HEK293T (cell line): Measurements from ENCODE around the gene ZNF780B.

Source experiments
- CTCF ChIA-PET: fragments of 350-600 bp; formaldehyde crosslinking; extraction: SDS; loops from one replicate; lab custom pipeline; 2021; ENCODE audit warnings: antibody characterized with exemption, inconsistent platforms; lab: Yijun Ruan, JAX
- POLR2A ChIA-PET: fragments of 350-600 bp; formaldehyde crosslinking; extraction: SDS; loops from one replicate; lab custom pipeline; 2020; ENCODE audit warnings: antibody characterized with exemption, inconsistent platforms; lab: Yijun Ruan, JAX
- DNase-seq: peaks from one replicate; pipeline ENCODE4 v3.0.0; 2012; ENCODE audit warnings: mixed read lengths; ENCODE audit errors: extremely low spot score
- ARNT ChIP-seq: fragments of 450-650 bp; IDR thresholded peaks from 2 replicates; pipeline ENCODE4 v1.6.1; 2017; ENCODE audit warnings: mild to moderate bottlenecking
- BHLHE40 ChIP-seq: fragments of 450-650 bp; IDR thresholded peaks from 2 replicates; pipeline ENCODE4 v1.6.1; 2016; ENCODE audit warnings: mild to moderate bottlenecking, moderate library complexity, borderline replicate concordance
- CTBP1 ChIP-seq: fragments of 450-650 bp; IDR thresholded peaks from 2 replicates; pipeline ENCODE4 v1.6.1; 2016; ENCODE audit warnings: borderline replicate concordance
- ELF4 ChIP-seq: fragments of 450-650 bp; IDR thresholded peaks from 2 replicates; pipeline ENCODE4 v1.6.1; 2017; ENCODE audit warnings: antibody characterized with exemption
- FOXA1 ChIP-seq: fragments of 450-650 bp; IDR thresholded peaks from 2 replicates; pipeline ENCODE4 v1.6.1; 2016; ENCODE audit warnings: mild to moderate bottlenecking
- FOXK2 ChIP-seq: fragments of 450-650 bp; IDR thresholded peaks from 2 replicates; pipeline ENCODE4 v1.6.1; 2016; ENCODE audit warnings: mild to moderate bottlenecking
- FOXM1 ChIP-seq: fragments of 450-650 bp; IDR thresholded peaks from 2 replicates; pipeline ENCODE4 v1.6.1; 2017; ENCODE audit warnings: mild to moderate bottlenecking, borderline replicate concordance
- HDGF ChIP-seq: fragments of 450-650 bp; IDR thresholded peaks from 2 replicates; pipeline ENCODE4 v1.6.1; 2017; ENCODE audit warnings: antibody characterized with exemption, borderline replicate concordance
- L3MBTL2 ChIP-seq: fragments of 450-650 bp; conservative IDR thresholded peaks from 2 replicates; pipeline ENCODE4 v1.6.1; 2016; ENCODE audit warnings: mild to moderate bottlenecking
- LEF1 ChIP-seq: fragments of 450-650 bp; IDR thresholded peaks from 2 replicates; pipeline ENCODE4 v1.6.1; 2017; ENCODE audit warnings: mild to moderate bottlenecking, borderline replicate concordance
- NFRKB ChIP-seq: fragments of 450-650 bp; IDR thresholded peaks from 2 replicates; pipeline ENCODE4 v1.6.1; 2016; ENCODE audit warnings: mild to moderate bottlenecking, moderate library complexity
- SP1 ChIP-seq: fragments of 450-650 bp; IDR thresholded peaks from 2 replicates; pipeline ENCODE4 v1.6.1; 2017
- SUZ12 ChIP-seq: fragments of 450-650 bp; IDR thresholded peaks from 2 replicates; pipeline ENCODE4 v1.6.1; 2016; ENCODE audit warnings: mild to moderate bottlenecking
- TARDBP ChIP-seq: fragments of 450-650 bp; IDR thresholded peaks from 2 replicates; pipeline ENCODE4 v1.6.1; 2016
- ZNF384 ChIP-seq: fragments of 450-650 bp; IDR thresholded peaks from 2 replicates; pipeline ENCODE4 v1.6.1; 2016
- TF ChIP-seq, protein P1 (sequence below): fragments of 450-650 bp; IDR thresholded peaks from 2 replicates; pipeline ENCODE4 v1.6.1; 2016

ZNF780B gene

GRCh38 chr19:40091205-40092129 lies 35.4 kb upstream of the ZNF780B start:
- no peak for DNase-seq
- TF ChIP-seq L3MBTL2: no peak
- TF ChIP-seq, protein P1, sequence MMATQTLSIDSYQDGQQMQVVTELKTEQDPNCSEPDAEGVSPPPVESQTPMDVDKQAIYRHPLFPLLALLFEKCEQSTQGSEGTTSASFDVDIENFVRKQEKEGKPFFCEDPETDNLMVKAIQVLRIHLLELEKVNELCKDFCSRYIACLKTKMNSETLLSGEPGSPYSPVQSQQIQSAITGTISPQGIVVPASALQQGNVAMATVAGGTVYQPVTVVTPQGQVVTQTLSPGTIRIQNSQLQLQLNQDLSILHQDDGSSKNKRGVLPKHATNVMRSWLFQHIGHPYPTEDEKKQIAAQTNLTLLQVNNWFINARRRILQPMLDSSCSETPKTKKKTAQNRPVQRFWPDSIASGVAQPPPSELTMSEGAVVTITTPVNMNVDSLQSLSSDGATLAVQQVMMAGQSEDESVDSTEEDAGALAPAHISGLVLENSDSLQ: no peak
- TF ChIP-seq NFRKB: no peak
- no peak for TF ChIP-seq SUZ12
- TF ChIP-seq TARDBP: no peak
- no peak for TF ChIP-seq HDGF
- TF ChIP-seq BHLHE40: no peak
- no peak for TF ChIP-seq ZNF384
- no peak for TF ChIP-seq LEF1
- TF ChIP-seq ARNT: no peak
- no peak for TF ChIP-seq FOXM1
- POLR2A ChIA-PET: interaction anchor here (1.0 to 1.6 kb wide), 6 partner anchors 10 to 397 kb away, joined by 3 to 8 read pairs (median 3); partner anchors contain the start of genes MAP3K10, PSMC4 and ZNF546
- CTCF ChIA-PET: no interaction called here

DNA sequence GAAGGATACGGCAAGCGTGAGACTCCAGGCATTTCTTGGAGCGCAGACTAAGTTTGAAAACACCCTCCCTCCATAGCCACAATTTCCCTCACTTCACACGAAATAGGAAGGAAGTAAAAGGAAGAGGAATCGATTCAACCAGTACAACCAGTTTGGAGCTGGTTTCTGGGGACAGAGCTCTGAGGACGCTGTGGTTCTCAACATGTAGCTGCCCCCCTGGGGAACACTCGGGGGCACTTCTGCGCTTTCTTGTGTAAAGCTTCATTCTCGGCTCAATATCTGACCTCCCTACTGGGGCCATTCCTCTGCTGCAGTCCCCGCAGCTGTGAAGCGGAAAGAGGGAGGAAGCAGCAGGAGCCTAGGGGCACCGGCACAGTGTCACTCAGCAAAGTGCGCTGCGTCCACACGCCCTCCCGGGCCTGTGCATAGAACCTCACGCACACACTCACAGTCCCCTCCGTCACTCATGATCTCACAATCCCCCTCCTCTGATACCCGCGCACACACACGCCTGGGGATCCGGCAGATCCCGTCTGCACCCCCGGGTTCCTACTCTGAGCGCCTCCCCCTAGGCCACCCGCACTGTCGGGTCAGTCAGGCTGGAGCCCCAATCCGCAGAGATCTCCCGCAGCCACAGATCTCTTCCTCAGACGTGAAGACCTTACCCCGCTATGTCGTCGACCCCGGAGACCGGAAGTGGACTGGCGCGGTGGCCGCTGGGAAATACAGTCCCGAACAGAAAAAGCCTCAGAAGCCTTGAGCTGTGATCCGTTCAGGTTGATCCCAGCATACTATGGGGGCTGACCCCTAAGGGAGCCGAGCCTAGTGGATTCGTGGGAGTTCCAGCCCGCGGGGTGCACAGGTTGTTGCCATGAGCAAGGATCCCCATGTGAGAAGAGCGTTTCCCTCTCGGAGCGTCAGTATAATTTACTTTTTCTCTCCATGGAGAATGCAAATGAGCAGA lies 34.5 kb upstream of the ZNF780B start, which contains the start of gene ZNF780A:
Gene ZNF780A (minus strand): TSS at position 703 of the 964 bp plus-strand sequence. CDS start 6,190 bp downstream, outside the sequence.
- ChIA-PET CTCF (no interaction called here), POLR2A (interaction anchor here (1.0 to 1.6 kb wide), 6 partner anchors 9 to 398 kb away, joined by 3 to 8 read pairs (median 3); partner anchors contain the start of genes MAP3K10, PSMC4 and ZNF546)
- DNase-seq: peak; percentile 77
- TF ChIP-seq ELF4 (peak; percentile 49; the same call in 1 of the 2 replicates), FOXA1 (no peak), SP1 (no peak), L3MBTL2 (peak; percentile 70), HDGF (no peak)
- TF ChIP-seq, protein P1: peak; percentile 87

DNA sequence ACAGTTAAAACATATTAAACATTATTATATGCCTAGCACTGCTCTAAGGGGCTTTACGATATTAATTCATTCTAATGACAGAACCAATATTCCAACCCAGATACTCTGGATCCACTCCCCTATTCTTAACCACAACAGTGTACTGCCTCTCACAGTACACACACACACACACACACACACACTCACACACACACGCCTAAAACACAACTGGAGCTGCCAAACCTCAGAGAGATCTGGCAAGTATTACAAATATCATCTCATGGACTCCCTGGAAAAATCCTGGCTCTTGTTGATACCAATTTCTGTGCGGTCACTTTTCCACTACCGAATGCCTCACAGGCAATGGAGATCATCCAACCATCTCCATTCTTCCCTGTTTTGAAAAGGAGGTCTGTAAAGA lies 33.4 kb upstream of the ZNF780B start:
- CTCF ChIA-PET: no interaction called here
- no peak for TF ChIP-seq HDGF
- TF ChIP-seq FOXA1: no peak
- POLR2A ChIA-PET: no interaction called here
- DNase-seq: no peak

DNA sequence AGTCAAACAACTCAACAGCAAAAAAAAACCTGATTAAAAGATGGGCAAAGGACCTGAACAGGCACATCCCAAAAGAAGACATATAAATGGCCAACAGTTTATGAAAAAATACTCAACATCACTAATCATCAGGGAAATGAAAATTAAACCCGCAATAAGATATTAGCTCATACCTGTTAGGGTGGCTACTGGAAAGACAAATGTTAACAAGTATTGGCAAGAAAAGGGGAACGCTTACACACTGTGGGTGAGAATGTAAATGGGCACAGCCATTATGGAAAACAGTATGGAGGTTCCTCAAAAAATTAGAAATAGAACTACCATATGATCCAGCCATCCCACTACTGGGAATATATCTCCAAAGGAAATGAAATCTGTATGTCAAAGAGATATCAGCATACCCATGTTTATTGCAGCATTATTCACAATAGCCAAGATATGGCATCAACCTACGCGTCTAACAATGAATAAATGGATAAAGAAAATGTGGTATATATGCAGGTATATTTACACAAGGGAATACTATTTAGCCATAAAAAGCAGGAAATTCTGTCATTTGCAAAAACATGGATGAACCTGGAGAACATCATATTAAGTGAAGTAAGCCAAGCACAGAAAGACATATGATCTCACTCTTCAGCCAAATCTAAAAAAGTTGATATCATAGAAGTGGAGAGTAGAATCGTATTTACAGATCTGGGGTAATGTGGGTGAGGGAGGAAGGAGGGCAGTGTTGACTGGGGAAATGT lies 32.4 kb upstream of the ZNF780B start:
- ChIA-PET POLR2A (interaction anchor here (1.3 kb wide), 1 partner anchor 118 kb away, joined by 3 read pairs; the partner anchor contains the start of gene PSMC4), CTCF (no interaction called here)
- no peak for DNase-seq
- TF ChIP-seq FOXM1 (no peak), L3MBTL2 (no peak), ZNF384 (no peak), ARNT (no peak), NFRKB (no peak), FOXA1 (no peak), SUZ12 (no peak), ELF4 (no peak), HDGF (no peak)
- TF ChIP-seq, protein P1: no peak

DNA sequence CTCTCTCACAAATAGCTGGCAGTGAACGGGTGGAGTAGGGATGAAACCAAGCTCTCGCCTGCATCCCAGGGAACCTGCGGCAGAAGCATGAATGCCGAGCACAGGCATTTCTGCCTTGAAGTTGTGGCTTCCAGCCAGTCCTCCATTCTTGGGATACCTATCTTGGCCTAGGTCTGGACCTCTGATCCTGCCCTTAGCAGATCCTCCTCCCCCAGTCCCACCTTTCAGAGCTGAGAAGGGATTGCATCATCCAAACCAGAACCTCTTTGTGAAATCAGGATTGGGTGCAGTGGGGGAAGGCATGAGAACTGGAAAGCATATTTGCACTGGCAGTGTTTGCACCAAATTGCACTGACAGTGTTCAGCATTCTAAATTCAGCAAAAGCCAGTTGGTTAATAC lies 28.9 kb upstream of the ZNF780B start:
- TF ChIP-seq L3MBTL2 (no peak), NFRKB (no peak), ZNF384 (no peak), FOXA1 (no peak), BHLHE40 (no peak), SUZ12 (no peak), ARNT (no peak), FOXM1 (no peak), TARDBP (no peak), LEF1 (no peak), CTBP1 (no peak), HDGF (no peak), SP1 (no peak), ELF4 (no peak), FOXK2 (no peak)
- TF ChIP-seq, protein P1: no peak
- ChIA-PET CTCF (no interaction called here), POLR2A (no interaction called here)
- DNase-seq: no peak
